Transverse colon (tissue), 4 donors: ENCODE data around the gene ACTMAP.

Experiments used
- POLR2A ChIP-seq: fragments of 450-650 bp; IDR thresholded peaks from one replicate; pipeline ENCODE4 v1.6.1; 2016; ENCODE audit warnings: antibody characterized with exemption, mild to moderate bottlenecking, moderate library complexity
- POLR2AphosphoS5 ChIP-seq, 3 donors: sonication (generic); formaldehyde crosslinking; IDR thresholded peaks; one replicate each; pipeline ENCODE4 v1.6.1; 2016; ENCODE audit warnings: antibody characterized with exemption in 3 of 3
- TF ChIP-seq, protein P1 (sequence below), 5 experiments: fragments of 200-600 bp in 3 of 5; fragments of 450-650 bp in 2 of 5; sonication (generic) in 3 of 5; IDR thresholded peaks; 1 replicate in 2 of 5; 2 replicates in 3 of 5; pipeline ENCODE4 v1.5.1; 2016 to 2017; ENCODE audit warnings: antibody characterized with exemption in 5 of 5, inconsistent platforms in 3 of 5, mild to moderate bottlenecking in 2 of 5, moderate library complexity in 1 of 5

- TF ChIP-seq, protein P1, sequence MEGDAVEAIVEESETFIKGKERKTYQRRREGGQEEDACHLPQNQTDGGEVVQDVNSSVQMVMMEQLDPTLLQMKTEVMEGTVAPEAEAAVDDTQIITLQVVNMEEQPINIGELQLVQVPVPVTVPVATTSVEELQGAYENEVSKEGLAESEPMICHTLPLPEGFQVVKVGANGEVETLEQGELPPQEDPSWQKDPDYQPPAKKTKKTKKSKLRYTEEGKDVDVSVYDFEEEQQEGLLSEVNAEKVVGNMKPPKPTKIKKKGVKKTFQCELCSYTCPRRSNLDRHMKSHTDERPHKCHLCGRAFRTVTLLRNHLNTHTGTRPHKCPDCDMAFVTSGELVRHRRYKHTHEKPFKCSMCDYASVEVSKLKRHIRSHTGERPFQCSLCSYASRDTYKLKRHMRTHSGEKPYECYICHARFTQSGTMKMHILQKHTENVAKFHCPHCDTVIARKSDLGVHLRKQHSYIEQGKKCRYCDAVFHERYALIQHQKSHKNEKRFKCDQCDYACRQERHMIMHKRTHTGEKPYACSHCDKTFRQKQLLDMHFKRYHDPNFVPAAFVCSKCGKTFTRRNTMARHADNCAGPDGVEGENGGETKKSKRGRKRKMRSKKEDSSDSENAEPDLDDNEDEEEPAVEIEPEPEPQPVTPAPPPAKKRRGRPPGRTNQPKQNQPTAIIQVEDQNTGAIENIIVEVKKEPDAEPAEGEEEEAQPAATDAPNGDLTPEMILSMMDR (IDR thresholded peaks at IDR 0.05): no peak
- TF ChIP-seq POLR2AphosphoS5 (IDR thresholded peaks at IDR 0.05) (no peak), POLR2A (no peak)
These were observed 47.1 kb downstream of the ACTMAP start for GRCh38 chr19:40703029-40703755.
